HS-27A (cell line): Measurements from ENCODE around the gene SCYGR4.
"Not testable (repeated sequence)": the region's sequence is repeated elsewhere in the genome, so short reads cannot be mapped to it uniquely, and the experiment has no call there.

Experiments
- DNase-seq: peaks from one replicate; pipeline ENCODE4 v3.0.0-alpha.2; 2012; ENCODE audit warnings: low read depth, missing footprints

SCYGR4 gene

GRCh38 chr2:227666631-227667170 lies 49.4 kb downstream of the SCYGR4 start, which contains the start of gene SCYGR5:
TSS of gene SCYGR5 (plus strand) at chr2:227666804. CDS start at chr2:227666804, 0 bp downstream.
- DNase-seq, result not testable (repeated sequence)
